ENCODE measurements around the gene IL31.

The IL31 gene

DNA sequence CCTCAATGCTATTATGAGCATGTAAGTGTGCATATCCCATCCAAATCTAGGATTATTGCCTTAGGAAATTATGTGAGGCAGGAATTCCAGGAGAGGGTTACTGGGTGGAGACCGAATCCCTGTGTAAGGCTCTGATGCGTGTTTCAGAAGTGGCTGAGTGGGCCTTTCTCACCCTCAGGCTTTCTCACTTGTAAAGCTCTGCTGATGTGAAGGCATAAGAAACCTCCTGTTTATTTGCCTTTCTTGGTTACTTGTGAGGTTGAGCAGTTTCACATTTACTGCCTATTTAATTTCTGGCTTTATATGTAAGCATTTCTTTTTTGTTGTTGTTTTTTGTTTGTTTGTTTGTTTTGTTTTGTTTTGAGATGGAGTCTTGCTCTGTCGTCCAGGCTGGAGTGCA is 11.0 kb downstream of the IL31 start:
- no peak for DNase-seq
- Histone ChIP-seq H3K9me3 (ENCODE audit: severe bottlenecking) (peaks cover 10% of the 10 kb centered on the region), H3K27me3 (ENCODE audit: insufficient read depth, low read depth, severe bottlenecking) (no peaks in the 10 kb centered on the region), H3K27ac (no peak overlapping the region), H3K36me3 (no peaks in the 10 kb centered on the region), H3K4me3 (ENCODE audit: low read depth, low read length) (no peak overlapping the region)
- TF ChIP-seq, protein P1, sequence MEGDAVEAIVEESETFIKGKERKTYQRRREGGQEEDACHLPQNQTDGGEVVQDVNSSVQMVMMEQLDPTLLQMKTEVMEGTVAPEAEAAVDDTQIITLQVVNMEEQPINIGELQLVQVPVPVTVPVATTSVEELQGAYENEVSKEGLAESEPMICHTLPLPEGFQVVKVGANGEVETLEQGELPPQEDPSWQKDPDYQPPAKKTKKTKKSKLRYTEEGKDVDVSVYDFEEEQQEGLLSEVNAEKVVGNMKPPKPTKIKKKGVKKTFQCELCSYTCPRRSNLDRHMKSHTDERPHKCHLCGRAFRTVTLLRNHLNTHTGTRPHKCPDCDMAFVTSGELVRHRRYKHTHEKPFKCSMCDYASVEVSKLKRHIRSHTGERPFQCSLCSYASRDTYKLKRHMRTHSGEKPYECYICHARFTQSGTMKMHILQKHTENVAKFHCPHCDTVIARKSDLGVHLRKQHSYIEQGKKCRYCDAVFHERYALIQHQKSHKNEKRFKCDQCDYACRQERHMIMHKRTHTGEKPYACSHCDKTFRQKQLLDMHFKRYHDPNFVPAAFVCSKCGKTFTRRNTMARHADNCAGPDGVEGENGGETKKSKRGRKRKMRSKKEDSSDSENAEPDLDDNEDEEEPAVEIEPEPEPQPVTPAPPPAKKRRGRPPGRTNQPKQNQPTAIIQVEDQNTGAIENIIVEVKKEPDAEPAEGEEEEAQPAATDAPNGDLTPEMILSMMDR (IDR thresholded peaks at IDR 0.05; ENCODE audit: low read depth, low read length): no peak

DNA sequence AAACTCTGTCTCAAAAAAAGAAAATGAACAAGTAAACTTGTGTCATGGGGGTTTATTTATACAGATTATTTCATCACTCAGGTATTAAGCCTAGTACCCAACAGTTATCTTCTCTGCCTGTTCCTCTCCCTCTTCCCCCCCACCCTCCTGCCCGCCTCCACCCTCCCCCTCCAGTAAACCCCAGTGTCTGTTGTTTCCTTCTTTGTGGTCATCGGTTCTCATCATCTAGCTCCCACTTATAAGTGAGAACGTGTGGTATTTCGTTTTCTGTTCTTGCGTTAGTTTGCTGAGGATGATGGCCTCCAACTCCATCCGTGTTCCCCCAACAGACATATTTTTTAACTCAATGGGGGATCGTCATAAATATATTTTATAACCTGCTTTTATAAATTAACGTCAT is 12.3 kb downstream of the IL31 start:
- H3K36me3 ChIP-seq: no peaks in the 10 kb centered on the region
- TF ChIP-seq, protein P1 (IDR thresholded peaks at IDR 0.05; ENCODE audit: low read depth, low read length): no peak
- no peak for DNase-seq

DNA sequence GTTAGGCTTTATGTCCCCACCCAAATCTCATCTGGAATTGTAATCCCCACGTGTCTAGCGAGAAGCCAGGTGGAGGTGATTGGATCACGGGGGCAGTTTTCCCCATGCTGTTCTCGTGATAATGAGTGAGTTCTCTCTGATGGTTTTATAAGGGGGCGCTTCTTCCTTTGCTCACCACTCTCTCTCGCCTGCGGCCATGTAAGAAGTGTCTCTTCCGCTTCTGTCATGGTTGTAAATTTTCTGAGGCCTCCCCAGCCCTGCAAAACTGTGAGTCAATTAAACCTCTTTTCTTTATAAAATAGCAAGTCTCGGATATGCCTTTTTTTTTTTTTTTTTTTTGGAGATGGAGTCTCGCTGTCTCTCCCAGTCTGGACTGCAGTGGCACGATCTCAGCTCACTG is 13.3 kb downstream of the IL31 start:
- Histone ChIP-seq H3K4me3 (ENCODE audit: low read depth, low read length) (no peak overlapping the region), H3K27me3 (ENCODE audit: insufficient read depth, low read depth, severe bottlenecking) (no peaks in the 10 kb centered on the region), H3K27ac (no peak overlapping the region), H3K36me3 (no peaks in the 10 kb centered on the region), H3K9me3 (ENCODE audit: severe bottlenecking) (peaks cover 10% of the 10 kb centered on the region)
- DNase-seq: no peak
- TF ChIP-seq, protein P1 (IDR thresholded peaks at IDR 0.05; ENCODE audit: low read depth, low read length): no peak

More for the DNA sequence above, 12.3 kb downstream of the IL31 start:
- Histone ChIP-seq H3K9me3 (ENCODE audit: severe bottlenecking) (peaks cover 10% of the 10 kb centered on the region), H3K4me3 (ENCODE audit: low read depth, low read length) (no peak overlapping the region), H3K27me3 (ENCODE audit: insufficient read depth, low read depth, severe bottlenecking) (no peaks in the 10 kb centered on the region), H3K27ac (no peak overlapping the region)

DNA sequence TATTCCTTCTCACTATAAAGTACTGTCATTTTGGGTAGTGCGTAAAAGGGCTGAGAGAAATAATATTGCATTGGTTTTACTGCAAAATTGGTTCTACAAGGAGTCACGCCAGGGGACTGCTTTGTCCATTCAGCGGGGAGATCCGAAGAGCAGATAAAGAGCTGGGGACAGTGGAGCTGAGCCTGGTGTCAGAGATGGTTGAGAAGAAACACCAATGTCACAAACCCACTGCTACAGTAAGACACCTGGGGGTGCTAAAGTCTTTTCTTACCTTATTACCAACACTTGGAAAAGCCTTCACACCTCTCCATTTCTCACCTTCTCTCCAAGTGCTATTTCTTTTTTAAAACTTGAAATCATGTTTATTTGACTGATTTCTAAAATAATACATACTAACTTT is 14.1 kb downstream of the IL31 start:
- peaks cover 10% of the 10 kb centered on the region for H3K9me3 ChIP-seq (ENCODE audit: severe bottlenecking)
- TF ChIP-seq, protein P1 (IDR thresholded peaks at IDR 0.05; ENCODE audit: low read depth, low read length): peak; percentile 45; the same call in 1 of the 2 replicates
- no peaks in the 10 kb centered on the region for H3K27me3 ChIP-seq (ENCODE audit: insufficient read depth, low read depth, severe bottlenecking)
- H3K27ac ChIP-seq: no peak overlapping the region
- H3K36me3 ChIP-seq: no peaks in the 10 kb centered on the region
- DNase-seq: no peak
- no peak overlapping the region for H3K4me3 ChIP-seq (ENCODE audit: low read depth, low read length)

DNA sequence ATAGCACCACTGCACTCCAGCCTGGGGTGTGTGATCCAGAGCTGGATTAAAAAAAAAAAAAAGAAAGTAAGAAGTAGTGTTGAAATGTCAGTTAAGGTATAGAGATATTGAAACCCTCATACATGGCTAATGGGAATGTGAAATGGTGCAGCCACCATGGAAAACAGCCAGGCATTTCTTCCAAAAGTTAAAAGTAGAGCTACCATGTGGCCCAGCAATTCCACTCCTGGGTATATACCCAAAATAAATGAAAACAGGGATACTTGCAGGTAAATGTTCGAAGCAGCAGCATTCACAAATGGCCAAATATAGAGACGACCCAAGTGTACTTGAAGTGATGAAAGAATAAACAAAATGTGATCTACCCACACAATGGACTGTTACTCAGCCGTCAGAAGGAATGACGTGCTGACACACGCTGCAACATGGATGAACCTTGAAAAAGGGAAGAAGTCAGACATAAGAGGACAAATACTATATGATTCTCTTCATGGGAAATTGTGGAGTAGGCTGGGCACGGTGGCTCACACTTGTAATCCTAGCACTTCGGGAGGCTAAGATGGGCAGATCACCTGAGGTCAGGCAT is 15.2 kb downstream of the IL31 start:
- Histone ChIP-seq H3K27ac (no peak overlapping the region), H3K36me3 (no peaks in the 10 kb centered on the region), H3K27me3 (ENCODE audit: insufficient read depth, low read depth, severe bottlenecking) (no peaks in the 10 kb centered on the region), H3K9me3 (ENCODE audit: severe bottlenecking) (peaks cover 10% of the 10 kb centered on the region), H3K4me3 (ENCODE audit: low read depth, low read length) (no peak overlapping the region)
- DNase-seq: no peak
- TF ChIP-seq, protein P1 (IDR thresholded peaks at IDR 0.05; ENCODE audit: low read depth, low read length): no peak

DNA sequence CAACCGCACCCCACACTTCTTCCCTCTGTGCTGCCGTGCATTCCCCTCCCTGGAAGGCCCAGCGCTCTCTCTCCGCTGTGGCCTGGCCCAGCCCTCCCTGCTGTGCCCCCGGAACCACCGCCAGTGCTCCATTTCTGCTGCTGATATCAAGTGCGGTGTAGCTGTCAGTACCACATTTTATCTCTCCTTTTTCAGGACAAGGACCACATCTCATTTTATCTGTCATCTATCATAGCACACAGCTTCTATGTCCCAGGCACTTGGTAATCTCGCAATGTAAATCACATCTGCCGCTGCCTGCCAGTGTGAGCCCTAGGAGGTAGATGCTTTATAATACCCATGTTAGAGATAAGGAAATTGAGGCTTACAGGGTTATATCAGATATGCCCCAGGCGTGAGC is 18.3 kb downstream of the IL31 start:
- DNase-seq: no peak
- TF ChIP-seq, protein P1 (IDR thresholded peaks at IDR 0.05; ENCODE audit: low read depth, low read length): no peak

More for the DNA sequence above, 18.3 kb downstream of the IL31 start:
- Histone ChIP-seq H3K27me3 (ENCODE audit: insufficient read depth, low read depth, severe bottlenecking) (no peaks in the 10 kb centered on the region), H3K9me3 (ENCODE audit: severe bottlenecking) (peaks cover 10% of the 10 kb centered on the region), H3K36me3 (no peaks in the 10 kb centered on the region), H3K27ac (no peak overlapping the region), H3K4me3 (ENCODE audit: low read depth, low read length) (no peak overlapping the region)

Data from WERI-Rb-1 (cell line).